ENCODE data around the gene FCER1G.
"Not testable (repeated sequence)": the region's sequence is repeated elsewhere in the genome, so short reads cannot be mapped to it uniquely, and the experiment has no call there.

FCER1G gene

DNA sequence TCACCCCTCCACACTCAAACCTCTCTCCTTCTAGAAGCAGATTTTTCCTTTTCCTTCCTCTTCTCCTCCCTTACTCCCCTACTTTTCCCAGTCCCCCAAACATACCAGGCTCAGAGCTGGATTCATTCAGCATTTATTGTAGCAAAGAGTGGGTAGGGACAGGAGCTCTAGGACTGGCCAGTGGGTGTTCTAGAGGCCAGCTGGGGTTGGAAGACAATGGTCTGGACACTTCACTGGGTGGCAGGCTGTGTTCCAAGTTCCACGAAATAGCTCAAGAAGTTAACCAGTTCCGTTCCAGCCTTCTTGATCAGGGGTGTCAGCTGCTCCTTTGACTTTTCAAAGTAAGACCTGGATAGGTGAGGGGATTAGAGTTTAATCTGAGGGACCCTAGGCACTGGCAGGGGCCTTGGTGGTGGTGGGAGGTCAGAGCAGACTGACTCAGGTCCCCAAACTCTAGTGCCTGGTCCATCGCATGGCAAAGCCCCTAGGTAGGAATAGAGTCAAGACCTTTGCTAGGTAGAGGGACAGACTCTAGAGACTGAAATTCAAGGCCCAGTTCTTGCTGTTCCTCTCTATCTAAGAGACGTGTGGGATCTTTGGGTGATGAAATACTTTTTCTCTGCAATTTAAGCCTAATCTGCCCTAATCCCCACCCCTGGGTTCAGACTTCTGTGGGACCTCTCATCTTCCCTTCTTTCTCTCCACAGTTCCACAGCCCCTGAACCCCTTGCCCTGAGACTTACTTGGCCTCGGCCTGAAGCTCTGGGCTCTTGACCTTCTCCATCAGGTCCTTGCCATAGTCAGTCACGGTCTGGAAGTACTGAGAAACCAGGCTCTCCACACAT lies 7.3 kb downstream of the FCER1G start:
- no peak for TF ChIP-seq EZH2phosphoT487 (IDR thresholded peaks at IDR 0.05; ENCODE audit: borderline replicate concordance)
- TF ChIP-seq, protein P1, sequence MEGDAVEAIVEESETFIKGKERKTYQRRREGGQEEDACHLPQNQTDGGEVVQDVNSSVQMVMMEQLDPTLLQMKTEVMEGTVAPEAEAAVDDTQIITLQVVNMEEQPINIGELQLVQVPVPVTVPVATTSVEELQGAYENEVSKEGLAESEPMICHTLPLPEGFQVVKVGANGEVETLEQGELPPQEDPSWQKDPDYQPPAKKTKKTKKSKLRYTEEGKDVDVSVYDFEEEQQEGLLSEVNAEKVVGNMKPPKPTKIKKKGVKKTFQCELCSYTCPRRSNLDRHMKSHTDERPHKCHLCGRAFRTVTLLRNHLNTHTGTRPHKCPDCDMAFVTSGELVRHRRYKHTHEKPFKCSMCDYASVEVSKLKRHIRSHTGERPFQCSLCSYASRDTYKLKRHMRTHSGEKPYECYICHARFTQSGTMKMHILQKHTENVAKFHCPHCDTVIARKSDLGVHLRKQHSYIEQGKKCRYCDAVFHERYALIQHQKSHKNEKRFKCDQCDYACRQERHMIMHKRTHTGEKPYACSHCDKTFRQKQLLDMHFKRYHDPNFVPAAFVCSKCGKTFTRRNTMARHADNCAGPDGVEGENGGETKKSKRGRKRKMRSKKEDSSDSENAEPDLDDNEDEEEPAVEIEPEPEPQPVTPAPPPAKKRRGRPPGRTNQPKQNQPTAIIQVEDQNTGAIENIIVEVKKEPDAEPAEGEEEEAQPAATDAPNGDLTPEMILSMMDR (conservative IDR thresholded peaks at IDR 0.05; ENCODE audit: low read length), result no peak
- Histone ChIP-seq H3K4me2 (ENCODE audit: low read depth, low read length, poor library complexity, severe bottlenecking) (no peak overlapping the region), H3K9me3 (ENCODE audit: insufficient read depth, low read depth, low read length) (no peaks in the 10 kb centered on the region), H3K9me2 (replicated peaks; ENCODE audit: low read depth, low read length) (no peaks in the 10 kb centered on the region), H3K79me2 (ENCODE audit: insufficient read depth, low read length) (0 out of 2 replicates have a peak, but pooled peaks cover 4% of the 10 kb centered on the region), H3K9ac (ENCODE audit: low read depth, low read length, poor library complexity, severe bottlenecking) (no peak overlapping the region), H2AFZ (ENCODE audit: low read length) (no peak overlapping the region), H3K4me1 (ENCODE audit: insufficient read depth, low read length, poor library complexity, severe bottlenecking) (peaks cover 29% of the 10 kb centered on the region), H3K4me3 (ENCODE audit: low read length, poor library complexity, severe bottlenecking) (no peak overlapping the region), H3K36me3 (ENCODE audit: insufficient read depth, low read length) (no peaks in the 10 kb centered on the region), H4K20me1 (ENCODE audit: insufficient read depth, low read length, poor library complexity, severe bottlenecking) (no peaks in the 10 kb centered on the region), H3K27me3 (ENCODE audit: insufficient read depth, low read length, poor library complexity, severe bottlenecking) (no peaks in the 10 kb centered on the region), H3F3A (ENCODE audit: low read depth) (no peaks in the 10 kb centered on the region)

DNA sequence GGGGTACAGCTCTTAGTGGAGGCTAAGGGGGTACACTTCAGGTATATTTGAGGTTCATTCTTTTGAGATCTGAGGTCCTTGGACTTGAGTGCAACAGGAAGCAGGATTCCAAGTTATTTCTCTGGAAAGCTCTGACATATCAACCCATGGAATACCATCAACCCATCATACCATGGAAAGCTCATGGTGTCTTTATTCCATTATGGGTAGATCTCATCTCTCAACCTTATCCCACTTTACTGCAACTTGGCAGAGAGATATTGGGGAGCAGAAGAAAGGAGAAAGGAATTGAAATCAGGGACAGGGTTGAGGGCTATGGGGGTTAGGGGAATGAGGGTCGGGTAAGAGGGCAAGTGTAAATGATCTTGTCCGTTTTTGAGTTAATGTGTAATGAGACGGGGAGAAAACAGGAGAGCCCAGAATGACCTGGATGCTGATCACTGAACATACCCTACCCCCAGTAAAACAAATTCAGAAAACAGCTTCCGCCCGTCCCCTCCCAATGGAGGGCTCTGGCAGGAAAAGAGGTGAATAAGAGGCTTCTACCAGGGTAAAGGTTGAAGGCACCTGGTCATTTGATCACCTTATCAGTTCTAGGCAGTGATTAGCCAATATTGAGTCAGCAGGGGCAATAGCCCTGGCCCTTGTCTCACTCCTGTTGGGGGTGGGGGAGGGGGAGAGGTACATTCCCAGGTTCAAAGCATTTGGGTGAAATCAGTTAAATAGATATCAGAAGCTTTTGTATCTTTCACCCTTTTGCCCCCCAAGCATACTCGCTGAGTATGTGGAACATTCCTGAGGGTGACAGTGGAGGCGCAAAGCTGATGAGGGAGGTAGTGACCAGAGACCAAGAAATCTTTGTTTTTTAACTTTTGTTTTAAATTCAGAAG lies 9.0 kb downstream of the FCER1G start:
- H2AFZ ChIP-seq (ENCODE audit: low read length), result no peak overlapping the region

DNA sequence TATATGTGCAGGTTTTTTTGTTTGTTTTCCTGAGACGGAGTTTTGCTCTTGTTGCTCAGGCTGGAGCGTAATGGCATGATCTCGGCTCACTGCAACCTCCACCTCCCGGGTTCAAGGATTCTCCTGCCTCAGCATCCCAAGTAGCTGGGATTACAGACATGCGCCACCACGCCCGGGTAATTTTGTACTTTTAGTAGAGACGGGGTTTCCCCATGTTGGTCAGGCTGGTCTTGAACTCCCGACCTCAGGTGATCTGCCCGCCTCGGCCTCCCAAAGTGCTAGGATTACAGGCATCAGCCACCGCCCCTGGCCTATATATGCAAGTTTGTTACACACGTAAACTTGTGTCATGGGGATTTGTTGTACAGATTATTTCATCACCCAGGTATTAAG lies 9.6 kb downstream of the FCER1G start:
- H3K27me3 ChIP-seq (ENCODE audit: insufficient read depth, low read length, poor library complexity, severe bottlenecking); H3K9me3 ChIP-seq (ENCODE audit: insufficient read depth, low read depth, low read length); H3K4me3 ChIP-seq (ENCODE audit: low read length, poor library complexity, severe bottlenecking); H3F3A ChIP-seq (ENCODE audit: low read depth); H3K9me2 ChIP-seq (replicated peaks; ENCODE audit: low read depth, low read length); H3K9ac ChIP-seq (ENCODE audit: low read depth, low read length, poor library complexity, severe bottlenecking); H3K36me3 ChIP-seq (ENCODE audit: insufficient read depth, low read length); H4K20me1 ChIP-seq (ENCODE audit: insufficient read depth, low read length, poor library complexity, severe bottlenecking); H2AFZ ChIP-seq (ENCODE audit: low read length); H3K4me2 ChIP-seq (ENCODE audit: low read depth, low read length, poor library complexity, severe bottlenecking); H3K79me2 ChIP-seq (ENCODE audit: insufficient read depth, low read length): not testable (repeated sequence)
- peaks cover 21% of the 10 kb centered on the region for H3K4me1 ChIP-seq (ENCODE audit: insufficient read depth, low read length, poor library complexity, severe bottlenecking)

More for the DNA sequence above, 9.0 kb downstream of the FCER1G start:
- Histone ChIP-seq H3K9me2 (replicated peaks; ENCODE audit: low read depth, low read length) (no peaks in the 10 kb centered on the region), H4K20me1 (ENCODE audit: insufficient read depth, low read length, poor library complexity, severe bottlenecking) (no peaks in the 10 kb centered on the region), H3K4me1 (ENCODE audit: insufficient read depth, low read length, poor library complexity, severe bottlenecking) (peaks cover 21% of the 10 kb centered on the region), H3K4me3 (ENCODE audit: low read length, poor library complexity, severe bottlenecking) (no peak overlapping the region), H3F3A (ENCODE audit: low read depth) (no peaks in the 10 kb centered on the region), H3K9ac (ENCODE audit: low read depth, low read length, poor library complexity, severe bottlenecking) (no peak overlapping the region), H3K36me3 (ENCODE audit: insufficient read depth, low read length) (no peaks in the 10 kb centered on the region; the same call in 1 of the 2 replicates), H3K27me3 (ENCODE audit: insufficient read depth, low read length, poor library complexity, severe bottlenecking) (no peaks in the 10 kb centered on the region), H3K9me3 (ENCODE audit: insufficient read depth, low read depth, low read length) (no peaks in the 10 kb centered on the region), H3K4me2 (ENCODE audit: low read depth, low read length, poor library complexity, severe bottlenecking) (no peak overlapping the region), H3K79me2 (ENCODE audit: insufficient read depth, low read length) (0 out of 2 replicates have a peak, but pooled peaks cover 4% of the 10 kb centered on the region)
- TF ChIP-seq EZH2phosphoT487 (IDR thresholded peaks at IDR 0.05; ENCODE audit: borderline replicate concordance), result no peak
- TF ChIP-seq, protein P1 (conservative IDR thresholded peaks at IDR 0.05; ENCODE audit: low read length), result no peak

Measured in Loucy (cell line).